GM08714 (cell line): Measurements from ENCODE around the gene LRRK1.

ENCODE experiments used
- H3K4me3 ChIP-seq: fragments of 200-500 bp; sonication (Bioruptor generic); 2 replicates; pipeline ENCODE4 v1.5.1; 2014; ENCODE audit warnings: mild to moderate bottlenecking, low read length, inconsistent platforms
- ZNF274 ChIP-seq: IDR thresholded peaks from 2 replicates; pipeline ENCODE4 v1.6.1; 2012; ENCODE audit warnings: mild to moderate bottlenecking, low read depth, low read length

LRRK1 gene

GRCh38 chr15:101059381-101060341 lies 140.5 kb downstream of the LRRK1 start:
- no peak overlapping the region for H3K4me3 ChIP-seq
- TF ChIP-seq ZNF274 = no peak

DNA sequence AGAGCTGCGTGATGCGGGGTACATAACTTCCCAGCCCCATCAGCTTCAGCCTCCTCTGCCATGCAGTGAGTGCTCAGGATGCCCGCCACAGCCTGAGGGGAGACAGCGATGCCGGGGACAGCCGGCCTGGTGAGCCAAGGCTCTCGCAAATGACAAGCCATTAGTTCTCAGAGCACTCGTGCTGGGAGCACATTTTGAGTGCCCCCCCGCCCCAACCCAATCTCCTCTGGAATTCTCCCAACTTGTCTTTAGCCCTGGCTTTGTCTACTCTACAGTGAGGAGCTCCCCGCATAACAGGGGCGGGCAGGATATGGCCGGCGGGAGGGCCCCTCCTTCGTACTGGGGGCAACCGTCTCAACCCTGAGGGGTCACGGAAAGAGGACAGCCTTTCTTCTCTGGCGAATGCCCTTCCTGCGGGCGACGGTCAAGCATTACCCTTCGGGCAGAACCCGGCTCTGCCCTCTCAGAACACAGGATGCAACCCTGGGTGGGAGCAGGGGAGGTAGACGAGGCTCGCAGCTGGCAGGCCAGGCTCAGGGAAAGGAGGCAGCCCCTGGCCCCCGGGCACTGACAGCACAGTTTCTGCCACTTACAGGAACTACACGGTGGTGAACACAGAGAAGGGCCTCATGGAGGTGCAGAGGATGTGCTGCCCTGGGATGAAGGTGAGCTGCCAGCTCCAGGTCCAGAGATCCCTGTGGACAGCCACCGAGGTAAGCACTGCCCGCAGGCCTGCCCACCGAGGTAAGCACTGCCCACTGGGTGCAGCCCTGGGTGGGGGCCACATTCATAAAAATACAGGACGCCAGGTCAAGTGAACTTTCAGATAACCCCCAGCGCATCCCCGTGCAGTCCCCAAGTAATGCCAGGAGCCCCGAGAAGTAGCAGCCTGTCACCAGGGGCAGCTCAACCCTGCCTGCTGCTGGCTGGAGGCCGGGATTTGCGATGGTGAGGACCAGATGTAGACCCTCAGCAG lies 141.7 kb downstream of the LRRK1 start:
- TF ChIP-seq ZNF274 = no peak
- no peak overlapping the region for H3K4me3 ChIP-seq

GRCh38 chr15:101062063-101062462 lies 142.9 kb downstream of the LRRK1 start:
- no peak for TF ChIP-seq ZNF274
- H3K4me3 ChIP-seq = no peak overlapping the region

DNA sequence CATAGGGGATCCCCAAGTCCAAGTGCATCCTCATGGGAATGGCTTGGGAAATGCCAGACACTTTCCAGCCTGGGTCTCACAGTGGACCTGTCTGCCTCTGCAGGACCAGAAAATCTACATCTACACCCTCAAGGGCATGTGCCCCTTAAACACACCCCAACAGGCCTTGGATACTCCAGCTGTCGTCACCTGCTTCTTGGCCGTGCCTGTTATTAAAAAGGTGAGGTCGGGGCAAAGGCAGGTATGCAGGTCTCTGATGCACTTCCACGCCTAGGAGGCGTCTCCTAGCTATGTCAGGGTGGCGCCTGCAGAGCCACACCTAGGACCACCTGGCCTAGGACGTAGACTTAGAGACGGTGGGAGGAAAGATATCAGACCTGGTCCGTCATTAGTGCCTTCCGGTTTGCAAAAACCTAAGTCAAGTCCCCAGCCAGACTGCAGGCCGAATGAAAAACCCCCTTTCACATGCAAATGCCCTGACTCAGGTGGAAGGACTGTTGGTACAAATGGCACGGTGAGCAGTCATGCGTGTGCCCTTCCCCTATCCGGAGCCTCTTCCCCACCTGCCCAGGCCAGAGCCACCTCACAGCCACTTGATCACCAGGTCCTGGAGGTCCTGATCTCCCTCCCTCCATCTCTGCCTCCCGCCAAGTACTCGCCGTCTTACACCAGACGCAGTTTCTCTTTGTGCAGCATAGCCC lies 143.5 kb downstream of the LRRK1 start:
- TF ChIP-seq ZNF274 = no peak
- H3K4me3 ChIP-seq = no peak overlapping the region

- no peak overlapping the region for H3K4me3 ChIP-seq
- no peak for TF ChIP-seq ZNF274
Observed at GRCh38 chr15:101063212-101063611, 144.1 kb downstream of the LRRK1 start.

- no peak overlapping the region for H3K4me3 ChIP-seq
- TF ChIP-seq ZNF274 = no peak
Observed at GRCh38 chr15:101063891-101064794, 145.0 kb downstream of the LRRK1 start.

DNA sequence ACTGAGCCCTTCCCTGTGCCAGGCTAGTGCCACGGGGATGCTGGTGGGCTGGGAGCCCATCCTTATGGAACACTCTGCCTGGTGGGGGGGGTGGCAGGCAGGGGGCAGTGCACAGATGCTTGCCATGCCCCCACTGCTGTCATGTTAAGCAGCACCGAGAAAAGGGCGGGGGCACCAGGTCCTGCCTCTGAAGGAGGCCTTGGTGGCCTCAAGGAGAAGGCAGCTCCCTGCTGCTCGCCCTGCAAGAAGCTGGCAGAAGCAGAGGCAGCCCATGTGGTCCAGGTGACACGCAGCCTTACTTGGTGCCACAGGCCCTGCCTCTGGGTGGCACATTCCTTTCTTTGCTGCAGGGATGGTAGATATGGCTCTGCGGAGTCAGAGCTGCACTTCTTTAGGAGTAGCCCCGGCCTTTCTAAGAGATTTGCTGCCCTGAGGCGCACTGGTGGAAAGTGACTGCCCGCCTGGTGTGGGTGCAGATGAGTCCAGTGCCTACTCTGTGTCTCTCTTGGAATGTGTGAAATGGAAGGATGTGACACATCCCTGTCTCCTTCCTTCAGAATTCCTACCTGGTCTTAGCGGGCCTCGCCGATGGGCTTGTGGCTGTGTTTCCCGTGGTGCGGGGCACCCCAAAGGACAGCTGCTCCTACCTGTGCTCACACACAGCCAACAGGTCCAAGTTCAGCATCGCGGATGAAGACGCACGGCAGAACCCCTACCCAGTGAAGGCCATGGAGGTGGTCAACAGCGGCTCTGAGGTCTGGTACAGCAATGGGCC lies 145.8 kb downstream of the LRRK1 start:
- TF ChIP-seq ZNF274 = no peak
- H3K4me3 ChIP-seq = no peak overlapping the region

GRCh38 chr15:101065570-101066221 lies 146.5 kb downstream of the LRRK1 start:
- no peak for TF ChIP-seq ZNF274

GRCh38 chr15:101066501-101067408 lies 147.6 kb downstream of the LRRK1 start:
- no peak for TF ChIP-seq ZNF274
- no peak overlapping the region for H3K4me3 ChIP-seq

More at GRCh38 chr15:101065570-101066221, 146.5 kb downstream of the LRRK1 start:
- no peak overlapping the region for H3K4me3 ChIP-seq

GRCh38 chr15:101067660-101068522 lies 148.7 kb downstream of the LRRK1 start:
- no peak overlapping the region for H3K4me3 ChIP-seq
- no peak for TF ChIP-seq ZNF274
